Dendritic cell treated with granulocyte-macrophage colony-stimulating factor and Interleukin-4, amounts not matched to agents 40 ng/mL and 50 ng/mL, for 4 days (primary cell): ENCODE data around the gene MACROD2.

Source experiments
- H3K27ac Mint-ChIP-seq: one replicate; pipeline ENCODE4 v1.8.0; 2022; ENCODE audit warnings: mild to moderate bottlenecking, mixed read lengths
- H3K27me3 Mint-ChIP-seq: one replicate; pipeline ENCODE4 v1.8.0; 2022; ENCODE audit warnings: mild to moderate bottlenecking, mixed read lengths
- H3K36me3 Mint-ChIP-seq: one replicate; pipeline ENCODE4 v1.8.0; 2022; ENCODE audit warnings: low read depth, mixed read lengths
- H3K4me1 Mint-ChIP-seq: one replicate; pipeline ENCODE4 v1.8.0; 2022; ENCODE audit warnings: low read depth, mixed read lengths
- H3K4me3 Mint-ChIP-seq: one replicate; pipeline ENCODE4 v1.8.0; 2022; ENCODE audit warnings: mild to moderate bottlenecking, moderate library complexity, mixed read lengths
- H3K9me3 Mint-ChIP-seq: one replicate; pipeline ENCODE4 v1.8.0; 2022; ENCODE audit warnings: mixed read lengths
- intact Hi-C: fragments of 100-400 bp; cut with micrococcal nuclease; formaldehyde crosslinking; loops from one replicate; pipeline ENCODE4 v1.15.0; 2022

The MACROD2 gene

GRCh38 chr20:16062661-16063581 lies 2067.6 kb downstream of the MACROD2 start:
- H3K27me3 Mint-ChIP-seq = no peaks in the 10 kb centered on the region
- H3K4me3 Mint-ChIP-seq = no peak overlapping the region
- peak overlapping the region; percentile 50 for H3K27ac Mint-ChIP-seq
- intact Hi-C loops = no loop called here
- H3K4me1 Mint-ChIP-seq = peaks cover 17% of the 10 kb centered on the region
- no peaks in the 10 kb centered on the region for H3K36me3 Mint-ChIP-seq
- H3K9me3 Mint-ChIP-seq = peaks cover 10% of the 10 kb centered on the region

DNA sequence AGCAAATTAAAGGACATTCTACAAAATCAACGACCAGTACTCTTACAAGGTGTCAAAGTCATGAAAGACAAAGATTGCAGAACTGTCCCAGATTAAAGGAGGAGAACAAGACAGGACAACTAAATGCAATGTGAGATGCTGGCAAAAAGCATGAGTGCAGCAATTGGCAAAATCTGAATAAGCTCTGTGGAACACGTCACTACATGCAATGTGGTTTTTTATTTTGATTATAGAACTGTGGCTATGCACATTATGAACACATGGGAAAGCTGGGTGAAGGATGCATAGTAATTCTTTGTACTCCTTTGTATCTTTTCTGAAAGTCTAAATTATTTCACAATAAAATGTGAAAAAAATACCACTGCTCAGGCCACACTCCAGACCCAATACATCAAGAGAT lies 2068.6 kb downstream of the MACROD2 start:
- Mint-ChIP-seq H3K9me3 (peaks cover 18% of the 10 kb centered on the region), H3K4me3 (no peak overlapping the region), H3K27me3 (no peaks in the 10 kb centered on the region), H3K27ac (no peak overlapping the region), H3K4me1 (peaks cover 12% of the 10 kb centered on the region), H3K36me3 (no peaks in the 10 kb centered on the region)
- intact Hi-C loops = no loop called here

DNA sequence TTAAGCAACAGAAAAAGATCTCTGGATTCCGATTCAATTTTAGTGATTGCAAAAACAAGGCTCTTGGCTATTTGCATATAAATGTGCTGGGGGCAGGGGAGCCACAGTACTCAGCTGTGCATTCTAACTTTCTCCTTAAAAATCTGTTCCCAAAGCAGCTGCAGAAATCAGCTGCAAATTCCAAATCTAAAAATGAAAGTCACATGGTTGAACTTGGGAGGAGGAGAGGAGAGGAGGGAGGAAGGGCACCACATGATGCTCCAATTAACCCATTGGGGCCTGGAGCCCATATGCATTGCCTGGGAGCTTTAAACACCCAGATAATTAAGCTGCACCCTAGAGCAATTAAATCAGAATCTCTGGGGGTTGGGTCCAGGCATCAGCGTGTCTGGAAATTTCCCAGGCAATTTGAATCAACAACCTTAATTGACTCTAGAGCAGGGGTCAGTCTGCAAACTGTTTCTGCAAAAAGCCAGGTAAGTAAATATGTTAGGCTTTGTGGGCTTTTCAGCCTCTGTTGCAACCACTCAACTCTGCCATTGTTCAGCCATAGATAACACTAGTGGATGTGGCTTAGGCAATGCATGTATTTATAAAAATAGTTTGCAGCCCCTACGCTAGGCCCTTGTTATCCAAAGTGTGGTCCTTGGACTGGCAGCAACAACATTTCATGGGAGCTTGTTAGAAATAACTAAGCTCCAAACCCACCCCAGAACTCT lies 2069.8 kb downstream of the MACROD2 start:
- intact Hi-C loops = no loop called here
- Mint-ChIP-seq H3K27me3 (no peaks in the 10 kb centered on the region), H3K36me3 (no peaks in the 10 kb centered on the region), H3K4me3 (no peak overlapping the region), H3K27ac (no peak overlapping the region), H3K4me1 (peaks cover 17% of the 10 kb centered on the region), H3K9me3 (peaks cover 18% of the 10 kb centered on the region)

DNA sequence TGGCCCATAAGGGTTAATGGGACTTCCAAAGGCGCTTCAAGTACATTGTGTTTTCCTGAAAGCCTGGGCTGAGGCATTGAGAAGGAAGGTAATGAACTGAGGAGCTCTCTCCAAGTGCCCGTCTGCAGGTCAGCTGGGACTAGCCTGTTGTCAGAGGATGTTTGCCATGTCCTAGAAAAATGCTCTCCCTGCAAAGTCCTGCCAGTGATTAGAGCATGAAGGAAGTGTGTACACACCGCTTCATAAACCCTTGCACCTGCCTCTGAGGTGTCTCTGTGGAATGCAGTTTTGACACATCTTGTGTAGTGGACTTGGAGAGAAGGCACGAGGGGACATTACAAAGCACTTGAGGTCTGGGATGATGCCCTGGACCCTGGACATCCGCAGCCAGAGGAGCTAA lies 2071.3 kb downstream of the MACROD2 start:
- Mint-ChIP-seq H3K4me1 (peaks cover 17% of the 10 kb centered on the region), H3K36me3 (no peaks in the 10 kb centered on the region), H3K9me3 (peaks cover 18% of the 10 kb centered on the region), H3K4me3 (no peak overlapping the region), H3K27ac (no peak overlapping the region), H3K27me3 (no peaks in the 10 kb centered on the region)
- intact Hi-C loops = no loop called here

- peaks cover 18% of the 10 kb centered on the region for H3K9me3 Mint-ChIP-seq
- intact Hi-C loops = no loop called here
- H3K27me3 Mint-ChIP-seq = no peaks in the 10 kb centered on the region
- H3K27ac Mint-ChIP-seq = no peak overlapping the region
- peaks cover 5% of the 10 kb centered on the region for H3K4me1 Mint-ChIP-seq
- no peak overlapping the region for H3K4me3 Mint-ChIP-seq
- H3K36me3 Mint-ChIP-seq = no peaks in the 10 kb centered on the region
These were observed 2074.2 kb downstream of the MACROD2 start for GRCh38 chr20:16069389-16070010.

- H3K27me3 Mint-ChIP-seq = no peaks in the 10 kb centered on the region
- intact Hi-C loops = no loop called here
- no peaks in the 10 kb centered on the region for H3K36me3 Mint-ChIP-seq
- H3K27ac Mint-ChIP-seq = no peak overlapping the region
- peaks cover 16% of the 10 kb centered on the region for H3K9me3 Mint-ChIP-seq
- H3K4me1 Mint-ChIP-seq = peaks cover 5% of the 10 kb centered on the region
- no peak overlapping the region for H3K4me3 Mint-ChIP-seq
These were observed 2076.9 kb downstream of the MACROD2 start for GRCh38 chr20:16072220-16072619.

GRCh38 chr20:16078172-16078898 lies 2083.0 kb downstream of the MACROD2 start:
- H3K4me3 Mint-ChIP-seq = no peak overlapping the region
- H3K27ac Mint-ChIP-seq = no peak overlapping the region
- intact Hi-C loops = no loop called here
- H3K36me3 Mint-ChIP-seq = no peaks in the 10 kb centered on the region
- peaks cover 3% of the 10 kb centered on the region for H3K4me1 Mint-ChIP-seq
- no peaks in the 10 kb centered on the region for H3K9me3 Mint-ChIP-seq
- H3K27me3 Mint-ChIP-seq = no peaks in the 10 kb centered on the region

GRCh38 chr20:16081421-16081820 lies 2086.1 kb downstream of the MACROD2 start:
- peaks cover 19% of the 10 kb centered on the region for H3K9me3 Mint-ChIP-seq
- intact Hi-C loops = no loop called here
- no peak overlapping the region for H3K4me3 Mint-ChIP-seq
- no peaks in the 10 kb centered on the region for H3K27me3 Mint-ChIP-seq
- H3K36me3 Mint-ChIP-seq = no peaks in the 10 kb centered on the region
- peaks cover 12% of the 10 kb centered on the region for H3K4me1 Mint-ChIP-seq
- no peak overlapping the region for H3K27ac Mint-ChIP-seq

- Mint-ChIP-seq H3K36me3 (no peaks in the 10 kb centered on the region), H3K4me1 (peaks cover 12% of the 10 kb centered on the region), H3K4me3 (no peak overlapping the region)
These were observed 2086.8 kb downstream of the MACROD2 start for GRCh38 chr20:16082051-16082550.

DNA sequence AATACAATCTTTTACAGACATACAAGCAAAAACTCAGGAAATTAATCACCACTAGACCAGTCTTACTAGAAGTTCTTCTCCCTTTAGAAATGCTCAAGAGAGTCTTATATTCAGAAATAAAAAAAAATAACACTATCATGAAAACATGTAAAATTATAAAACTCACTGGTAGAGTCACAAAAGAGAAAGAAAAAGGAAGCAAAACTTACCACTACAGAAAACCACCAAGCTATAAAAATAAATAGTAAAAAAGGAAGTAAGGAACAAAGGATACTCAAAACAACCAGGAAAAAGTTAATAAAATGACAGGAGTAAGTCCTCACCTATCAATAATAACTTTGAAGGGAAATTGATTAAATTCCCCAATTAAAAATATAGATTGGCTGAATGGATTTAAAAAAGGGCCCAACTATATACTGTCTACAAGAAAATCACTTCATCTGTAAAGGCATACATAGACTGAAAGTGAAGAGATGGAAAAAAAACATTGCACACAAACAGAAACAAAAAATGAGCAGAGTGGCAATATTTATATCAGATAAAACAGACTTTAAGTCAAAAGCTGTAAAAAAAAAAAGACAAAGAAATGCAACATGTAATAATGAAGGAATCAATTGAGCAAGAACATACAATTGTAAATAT lies 2088.4 kb downstream of the MACROD2 start:
- intact Hi-C loops = no loop called here
- no peak overlapping the region for H3K27ac Mint-ChIP-seq
- H3K4me3 Mint-ChIP-seq = no peak overlapping the region
- H3K4me1 Mint-ChIP-seq = peaks cover 12% of the 10 kb centered on the region
- no peaks in the 10 kb centered on the region for H3K27me3 Mint-ChIP-seq
- no peaks in the 10 kb centered on the region for H3K36me3 Mint-ChIP-seq
- peaks cover 41% of the 10 kb centered on the region for H3K9me3 Mint-ChIP-seq

More at GRCh38 chr20:16082051-16082550, 2086.8 kb downstream of the MACROD2 start:
- Mint-ChIP-seq H3K9me3 (peaks cover 26% of the 10 kb centered on the region), H3K27me3 (no peaks in the 10 kb centered on the region), H3K27ac (no peak overlapping the region)
- intact Hi-C loops = no loop called here

DNA sequence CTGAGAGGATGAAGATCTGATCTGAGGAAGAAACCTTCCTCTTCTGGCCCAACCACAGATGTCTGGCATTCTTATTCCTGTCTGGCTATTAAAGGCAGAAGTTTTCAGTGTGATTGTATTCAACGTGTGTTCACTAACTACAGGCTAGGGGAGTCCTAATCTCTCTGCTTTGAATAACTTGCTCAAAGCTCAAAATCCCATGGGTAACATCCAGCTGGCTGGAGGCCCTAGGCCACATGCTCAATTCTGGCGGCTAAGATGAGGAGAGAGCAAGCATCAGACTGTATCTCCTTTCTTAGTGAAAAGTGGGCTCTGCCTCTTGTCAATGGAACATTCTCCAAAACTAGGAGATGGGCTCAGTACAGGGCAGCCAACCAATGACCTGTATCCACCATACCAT lies 2099.9 kb downstream of the MACROD2 start:
- intact Hi-C loops = no loop called here
- peaks cover 6% of the 10 kb centered on the region for H3K9me3 Mint-ChIP-seq
- peaks cover 5% of the 10 kb centered on the region for H3K4me1 Mint-ChIP-seq
- no peaks in the 10 kb centered on the region for H3K27me3 Mint-ChIP-seq
- H3K36me3 Mint-ChIP-seq = no peaks in the 10 kb centered on the region
- H3K27ac Mint-ChIP-seq = no peak overlapping the region
- H3K4me3 Mint-ChIP-seq = no peak overlapping the region

GRCh38 chr20:16096756-16097326 lies 2101.5 kb downstream of the MACROD2 start:
- Mint-ChIP-seq H3K4me3 (no peak overlapping the region), H3K36me3 (no peaks in the 10 kb centered on the region), H3K27ac (no peak overlapping the region), H3K9me3 (peaks cover 6% of the 10 kb centered on the region), H3K4me1 (peaks cover 5% of the 10 kb centered on the region), H3K27me3 (no peaks in the 10 kb centered on the region)
- intact Hi-C loops = no loop called here

DNA sequence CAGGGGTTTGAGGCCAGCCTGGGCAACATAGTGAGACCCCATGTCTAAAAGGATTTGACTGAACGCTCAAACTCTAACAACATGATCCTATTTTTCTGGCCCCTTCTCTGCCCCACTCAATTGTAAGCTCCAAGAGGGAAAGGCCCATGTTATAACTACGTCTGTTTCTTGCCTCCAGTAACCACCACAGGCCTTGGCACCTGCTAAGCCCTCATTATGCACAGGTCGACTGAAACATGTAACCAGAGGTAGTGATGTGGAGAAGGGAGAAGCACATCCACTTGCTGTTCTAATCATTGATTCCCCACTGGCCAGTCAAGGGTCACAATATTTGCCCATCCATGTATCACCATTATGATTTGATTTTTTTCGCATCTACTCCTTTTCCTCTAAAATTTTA lies 2102.5 kb downstream of the MACROD2 start:
- no peak overlapping the region for H3K27ac Mint-ChIP-seq
- peaks cover 6% of the 10 kb centered on the region for H3K9me3 Mint-ChIP-seq
- intact Hi-C loops = no loop called here
- H3K4me3 Mint-ChIP-seq = no peak overlapping the region
- H3K36me3 Mint-ChIP-seq = no peaks in the 10 kb centered on the region
- H3K27me3 Mint-ChIP-seq = no peaks in the 10 kb centered on the region
- H3K4me1 Mint-ChIP-seq = no peaks in the 10 kb centered on the region
